GM12874 (cell line): ENCODE measurements around the gene SPAG16.

Experiments
- TF ChIP-seq, protein P1 (sequence below): IDR thresholded peaks from 2 replicates; pipeline ENCODE4 v1.5.1; 2011; ENCODE audit warnings: low read depth, mild to moderate bottlenecking, control low read depth, low read length, moderate library complexity; ENCODE audit not compliant: insufficient read depth

SPAG16 gene

DNA sequence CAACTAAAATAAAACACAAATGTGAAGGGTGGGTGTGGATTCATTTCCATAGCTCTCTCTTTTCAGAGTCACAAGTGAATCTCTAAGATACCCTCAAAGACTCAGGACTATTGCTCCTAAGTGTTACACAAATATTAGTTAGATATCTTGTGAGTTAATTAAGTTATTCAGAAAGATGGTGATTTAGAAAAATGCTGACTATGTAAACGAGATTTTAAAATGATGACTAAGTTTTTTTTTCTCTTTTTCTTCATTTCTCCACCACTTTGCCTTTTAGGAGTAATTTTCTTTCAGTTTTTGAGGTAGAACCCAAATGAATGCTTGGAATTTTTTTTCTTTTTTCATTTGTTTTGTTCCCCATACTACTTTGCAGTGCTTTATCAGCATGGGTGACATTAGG is 479.7 kb downstream of the SPAG16 start:
- TF ChIP-seq, protein P1, sequence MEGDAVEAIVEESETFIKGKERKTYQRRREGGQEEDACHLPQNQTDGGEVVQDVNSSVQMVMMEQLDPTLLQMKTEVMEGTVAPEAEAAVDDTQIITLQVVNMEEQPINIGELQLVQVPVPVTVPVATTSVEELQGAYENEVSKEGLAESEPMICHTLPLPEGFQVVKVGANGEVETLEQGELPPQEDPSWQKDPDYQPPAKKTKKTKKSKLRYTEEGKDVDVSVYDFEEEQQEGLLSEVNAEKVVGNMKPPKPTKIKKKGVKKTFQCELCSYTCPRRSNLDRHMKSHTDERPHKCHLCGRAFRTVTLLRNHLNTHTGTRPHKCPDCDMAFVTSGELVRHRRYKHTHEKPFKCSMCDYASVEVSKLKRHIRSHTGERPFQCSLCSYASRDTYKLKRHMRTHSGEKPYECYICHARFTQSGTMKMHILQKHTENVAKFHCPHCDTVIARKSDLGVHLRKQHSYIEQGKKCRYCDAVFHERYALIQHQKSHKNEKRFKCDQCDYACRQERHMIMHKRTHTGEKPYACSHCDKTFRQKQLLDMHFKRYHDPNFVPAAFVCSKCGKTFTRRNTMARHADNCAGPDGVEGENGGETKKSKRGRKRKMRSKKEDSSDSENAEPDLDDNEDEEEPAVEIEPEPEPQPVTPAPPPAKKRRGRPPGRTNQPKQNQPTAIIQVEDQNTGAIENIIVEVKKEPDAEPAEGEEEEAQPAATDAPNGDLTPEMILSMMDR, result no peak

DNA sequence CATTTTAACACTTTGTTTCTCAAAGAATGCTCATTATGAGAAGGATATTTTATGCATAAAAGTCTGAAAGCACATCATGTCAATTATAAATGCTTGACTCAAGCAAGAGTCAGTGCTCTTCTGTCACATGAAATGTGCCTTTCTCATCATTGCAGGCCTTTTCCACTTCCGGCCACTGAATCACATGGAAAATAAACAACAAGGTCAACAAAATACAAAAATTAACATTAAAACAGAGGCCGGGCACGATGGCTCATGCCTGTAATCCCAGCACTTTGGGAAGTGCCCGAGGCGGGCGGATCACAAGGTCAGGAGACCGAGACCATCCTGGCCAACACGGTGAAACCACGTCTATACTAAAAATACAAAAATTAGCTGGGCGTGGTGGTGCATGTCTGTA is 480.6 kb downstream of the SPAG16 start:
- TF ChIP-seq, protein P1, result no peak

DNA sequence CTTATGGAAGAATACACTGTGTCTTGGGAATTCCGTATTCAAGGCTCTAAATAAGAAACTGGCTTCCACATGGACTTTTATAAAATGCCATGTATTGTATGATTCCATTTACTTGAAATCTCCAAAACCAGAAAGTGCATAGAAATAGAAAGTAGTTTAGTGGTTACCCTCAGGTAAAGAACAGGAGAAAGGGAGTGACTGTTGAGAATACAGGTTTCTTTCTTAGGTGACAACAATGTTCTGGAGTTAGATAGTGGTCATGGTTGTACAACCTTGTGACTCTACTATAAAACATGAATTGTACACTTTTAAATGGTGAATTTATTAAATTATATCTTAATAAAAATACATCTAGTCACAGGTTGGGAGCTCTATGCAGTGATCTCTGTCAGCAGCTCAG is 481.8 kb downstream of the SPAG16 start:
- TF ChIP-seq, protein P1, result no peak

DNA sequence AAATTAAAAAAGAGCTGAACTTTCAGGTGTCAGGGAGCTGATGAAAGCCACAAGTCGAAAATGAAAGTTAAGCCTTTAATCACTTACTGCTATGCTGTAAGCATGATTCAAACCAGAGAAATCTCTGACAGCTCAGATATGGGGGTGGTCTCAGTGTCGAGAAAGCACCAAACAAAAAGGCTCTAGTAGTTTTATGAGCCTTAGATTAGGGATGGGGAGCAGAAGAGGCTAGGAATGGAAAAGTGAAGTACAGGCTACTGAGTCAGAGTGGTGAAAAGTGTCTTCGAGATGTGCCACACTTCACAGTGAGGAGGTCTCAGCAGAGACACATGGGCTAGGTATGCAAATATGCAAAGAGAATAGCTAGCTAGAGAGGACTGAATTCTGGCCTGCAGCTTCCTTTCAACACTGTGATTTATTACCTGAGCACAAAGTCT is 482.2 kb downstream of the SPAG16 start:
- TF ChIP-seq, protein P1, result no peak

DNA sequence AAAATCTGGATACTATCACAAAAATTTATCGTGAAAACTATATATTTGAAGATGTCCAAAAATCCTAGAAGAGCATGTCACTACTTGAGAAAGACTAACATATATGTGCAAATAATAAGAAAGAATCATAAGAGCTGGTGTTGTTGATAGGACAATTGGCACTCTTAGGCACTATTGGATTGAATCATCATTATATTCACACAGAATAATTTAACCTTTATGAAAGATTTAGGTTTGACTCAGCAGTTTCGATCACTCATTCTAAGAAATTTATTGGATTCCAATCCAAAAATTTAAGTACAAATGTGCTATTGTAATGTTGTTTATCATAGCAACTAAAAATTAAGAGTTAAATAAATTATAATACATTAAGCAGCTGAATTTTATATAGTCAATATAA is 503.6 kb downstream of the SPAG16 start:
- TF ChIP-seq, protein P1, result no peak

DNA sequence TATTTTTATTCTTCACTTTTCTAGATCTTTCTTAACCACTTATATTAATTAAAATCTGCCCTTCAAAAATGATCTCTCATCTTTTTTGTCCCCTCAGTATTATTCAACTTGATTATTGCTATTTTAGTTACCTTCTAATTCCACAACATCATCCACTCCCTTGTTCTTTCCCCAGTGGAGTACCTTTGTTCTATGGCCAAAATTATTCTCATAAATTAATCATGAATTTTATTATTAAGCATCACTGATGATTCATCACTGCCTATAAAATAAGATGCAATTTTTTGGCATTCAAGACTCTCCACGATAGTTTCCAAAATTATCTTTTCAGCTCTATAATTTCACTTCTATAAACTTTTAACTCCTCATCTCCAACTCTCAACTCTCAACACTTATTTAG is 505.7 kb downstream of the SPAG16 start:
- TF ChIP-seq, protein P1, result no peak

DNA sequence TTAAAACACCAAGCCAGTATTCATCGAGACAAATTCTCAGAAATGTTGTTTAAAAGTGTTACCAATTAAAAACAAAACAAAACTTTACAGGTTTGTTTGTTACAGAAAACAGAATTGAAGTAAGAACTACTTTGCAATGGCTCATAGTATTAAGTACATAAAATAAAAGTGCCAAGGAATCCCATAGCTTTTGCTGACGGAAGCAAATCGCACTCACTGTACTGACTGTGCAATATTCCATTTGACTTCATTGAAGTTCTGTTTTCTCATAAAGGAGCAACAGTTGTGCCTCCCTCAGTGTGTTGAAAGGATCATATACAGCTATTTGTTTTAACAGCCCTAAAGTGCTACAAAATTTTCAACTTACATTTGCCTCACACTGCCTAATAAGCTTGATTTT is 507.8 kb downstream of the SPAG16 start:
- TF ChIP-seq, protein P1, result no peak
